Loucy (cell line): ENCODE measurements around the gene PKDREJ.

Source experiments
- EZH2phosphoT487 ChIP-seq: fragments of 200-600 bp; IDR thresholded peaks from 2 replicates; pipeline ENCODE4 v1.6.1; 2018; ENCODE audit warnings: antibody characterized with exemption, mild to moderate bottlenecking, moderate library complexity, borderline replicate concordance
- TF ChIP-seq, protein P1 (sequence below): fragments of 200-600 bp; sonication (generic); conservative IDR thresholded peaks from 2 replicates; pipeline ENCODE4 v1.5.1; 2014; ENCODE audit warnings: mild to moderate bottlenecking, antibody characterized with exemption, low read length

DNA sequence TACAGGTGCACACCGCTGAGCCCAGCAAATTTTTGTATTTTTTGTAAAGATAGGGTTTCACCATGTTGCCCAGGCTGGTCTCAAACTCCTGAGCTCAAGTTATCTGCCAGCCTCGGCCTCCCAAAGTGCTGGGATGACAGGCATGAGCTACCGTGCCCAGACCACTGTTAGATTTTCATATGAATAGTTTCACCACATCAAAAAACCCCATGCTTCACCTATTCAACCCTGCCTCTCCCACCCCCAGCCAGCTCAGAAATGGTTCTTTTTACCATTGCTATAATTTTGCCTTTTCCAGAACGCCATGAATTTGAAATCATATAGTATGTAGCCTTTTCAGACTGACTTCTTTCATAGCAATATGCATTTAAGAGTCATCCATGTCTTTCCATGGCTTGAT is 50.9 kb downstream of the PKDREJ start:
- TF ChIP-seq, protein P1, sequence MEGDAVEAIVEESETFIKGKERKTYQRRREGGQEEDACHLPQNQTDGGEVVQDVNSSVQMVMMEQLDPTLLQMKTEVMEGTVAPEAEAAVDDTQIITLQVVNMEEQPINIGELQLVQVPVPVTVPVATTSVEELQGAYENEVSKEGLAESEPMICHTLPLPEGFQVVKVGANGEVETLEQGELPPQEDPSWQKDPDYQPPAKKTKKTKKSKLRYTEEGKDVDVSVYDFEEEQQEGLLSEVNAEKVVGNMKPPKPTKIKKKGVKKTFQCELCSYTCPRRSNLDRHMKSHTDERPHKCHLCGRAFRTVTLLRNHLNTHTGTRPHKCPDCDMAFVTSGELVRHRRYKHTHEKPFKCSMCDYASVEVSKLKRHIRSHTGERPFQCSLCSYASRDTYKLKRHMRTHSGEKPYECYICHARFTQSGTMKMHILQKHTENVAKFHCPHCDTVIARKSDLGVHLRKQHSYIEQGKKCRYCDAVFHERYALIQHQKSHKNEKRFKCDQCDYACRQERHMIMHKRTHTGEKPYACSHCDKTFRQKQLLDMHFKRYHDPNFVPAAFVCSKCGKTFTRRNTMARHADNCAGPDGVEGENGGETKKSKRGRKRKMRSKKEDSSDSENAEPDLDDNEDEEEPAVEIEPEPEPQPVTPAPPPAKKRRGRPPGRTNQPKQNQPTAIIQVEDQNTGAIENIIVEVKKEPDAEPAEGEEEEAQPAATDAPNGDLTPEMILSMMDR = no peak
- TF ChIP-seq EZH2phosphoT487 = no peak
